GM21786 (cell line): ENCODE data around the gene GRM3.

Source experiments
- ATAC-seq: cut with Tn5 transposase; IDR thresholded peaks from one replicate; pipeline ENCODE4 v1.9.1; 2021; ENCODE audit not compliant: unreplicated experiment

The GRM3 gene

DNA sequence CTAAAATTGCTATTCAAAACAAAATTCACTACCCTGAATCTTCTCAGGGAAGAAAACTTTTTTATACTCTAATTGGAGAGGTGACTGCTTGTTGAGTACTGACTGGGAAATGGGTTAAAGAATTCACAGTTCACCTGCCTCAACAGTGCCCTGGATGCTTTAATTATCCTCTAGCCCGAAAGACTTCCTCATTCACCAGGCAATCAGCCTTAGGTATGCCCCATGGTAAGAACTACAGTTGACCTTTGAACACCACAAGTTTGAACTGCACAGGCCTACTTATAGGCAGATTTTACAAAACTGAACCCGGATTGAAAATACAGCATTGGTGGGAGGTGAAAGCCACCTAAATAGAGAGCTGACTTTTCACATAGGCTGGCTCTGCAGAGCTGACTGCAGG is 240.4 kb downstream of the GRM3 start:
- no peak for ATAC-seq

DNA sequence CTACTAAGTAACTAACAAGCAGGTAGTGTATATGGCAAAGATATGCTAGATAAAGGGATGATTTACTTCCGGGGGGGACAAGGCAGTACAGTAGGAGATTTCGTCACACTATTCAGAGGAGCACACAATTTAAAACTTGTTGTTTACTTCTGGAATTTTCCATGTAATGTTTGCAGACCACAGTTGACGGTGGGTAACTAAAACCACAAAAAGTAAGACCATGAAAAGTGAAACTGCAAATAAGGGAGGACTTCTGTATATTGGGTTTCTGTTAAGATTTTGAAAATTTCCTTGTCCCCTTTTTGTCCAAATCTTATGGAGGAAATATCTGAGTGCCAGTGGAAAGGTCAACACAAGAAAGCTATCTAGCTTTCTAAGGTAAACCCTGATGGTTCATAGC is 245.8 kb downstream of the GRM3 start:
- no peak for ATAC-seq

DNA sequence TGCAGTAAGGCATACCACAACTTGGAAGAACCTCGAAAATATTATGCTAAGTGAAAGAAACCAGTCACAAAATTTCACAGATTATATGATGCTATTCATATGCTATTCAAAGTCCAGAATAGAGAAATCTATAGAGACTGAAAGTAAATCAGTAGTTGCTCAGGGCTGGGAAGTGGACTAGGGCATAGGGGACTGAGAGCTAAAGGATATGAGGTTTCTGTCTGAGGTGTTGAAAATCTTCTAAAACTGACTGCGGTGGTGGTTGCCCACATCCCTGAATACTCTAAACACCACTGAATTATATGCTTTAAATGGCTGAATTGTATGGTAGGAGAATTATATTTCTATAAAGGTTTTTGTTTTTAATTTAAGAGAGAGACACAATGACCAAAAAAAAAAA is 254.5 kb downstream of the GRM3 start:
- ATAC-seq: no peak

DNA sequence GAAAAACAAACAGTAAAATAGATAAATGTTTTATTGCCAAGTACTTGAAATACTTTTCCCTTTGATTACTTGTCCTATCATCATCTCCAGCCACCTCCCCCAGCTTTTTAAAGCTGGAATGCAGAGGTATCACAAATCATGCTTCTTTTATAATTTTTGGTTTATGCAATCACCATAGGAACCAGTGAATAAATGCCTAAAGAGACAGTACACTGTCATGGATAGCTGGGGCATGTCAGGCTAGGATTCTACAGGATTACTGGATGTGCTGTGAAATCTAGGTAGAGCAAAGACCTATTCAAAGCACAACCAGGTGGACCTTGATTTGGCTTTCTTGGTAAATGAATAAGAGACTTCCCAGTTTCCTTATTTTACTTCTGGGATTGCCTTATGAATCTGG is 257.2 kb downstream of the GRM3 start:
- ATAC-seq: no peak

DNA sequence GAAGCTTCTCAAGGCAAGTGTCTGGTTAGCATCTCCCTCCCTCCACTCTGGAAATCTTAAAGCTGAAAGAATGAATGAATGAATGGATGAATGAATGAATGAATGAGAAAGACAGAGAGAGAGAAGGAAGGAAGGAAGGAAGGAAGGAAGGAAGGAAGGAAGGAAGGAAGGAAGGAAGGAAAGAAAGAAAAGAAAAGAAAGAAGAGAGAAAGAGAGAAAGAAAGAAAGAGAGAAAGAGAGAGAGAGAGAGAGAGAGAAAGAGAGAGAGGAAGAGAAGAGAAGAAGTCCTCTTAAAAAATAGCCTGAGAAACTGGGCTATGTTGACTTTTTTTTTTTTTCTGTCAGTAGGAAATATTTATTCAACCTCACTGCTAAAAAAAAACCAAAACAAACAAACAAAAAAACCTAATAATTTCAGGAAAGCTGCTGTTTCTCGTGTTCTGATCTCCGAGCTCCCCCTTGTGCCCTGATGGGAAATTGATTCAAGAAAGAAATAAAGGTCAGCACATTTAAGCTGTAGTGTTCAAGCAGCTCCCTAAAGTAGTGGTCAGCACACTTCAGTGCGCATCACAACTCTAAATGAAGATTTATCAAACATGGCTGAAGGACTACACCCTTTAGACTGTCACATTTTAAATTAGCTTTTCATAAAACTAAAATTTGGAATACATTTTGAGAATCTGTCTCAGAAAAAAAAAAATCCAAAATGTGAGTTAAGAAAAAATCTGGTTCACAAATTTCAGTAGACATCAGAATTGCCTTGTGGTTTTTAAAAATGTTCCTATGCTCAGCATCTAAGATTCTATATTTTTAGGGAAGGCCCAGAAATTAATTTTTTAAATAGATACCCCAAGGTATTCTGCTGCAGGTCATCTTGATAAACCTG is 261.5 kb downstream of the GRM3 start:
- ATAC-seq: no peak

DNA sequence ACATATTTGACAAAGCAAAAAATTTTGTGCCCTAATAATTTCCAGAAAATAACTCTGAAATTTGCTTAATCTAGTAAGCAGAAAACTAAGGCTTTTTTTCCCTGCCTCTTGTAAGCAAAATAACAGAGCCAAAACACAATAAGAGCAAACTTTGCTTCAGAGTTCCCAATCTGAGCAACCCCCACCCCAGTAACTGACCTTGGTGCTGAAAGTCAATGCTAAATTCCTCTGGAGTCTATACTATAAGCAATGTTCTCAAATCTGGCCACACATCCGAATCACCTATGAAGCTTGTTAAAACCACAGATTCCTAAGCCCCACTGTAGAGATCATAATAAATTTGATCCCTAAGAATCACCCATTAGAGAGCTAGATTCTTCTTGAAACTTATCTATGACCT is 265.2 kb downstream of the GRM3 start:
- no peak for ATAC-seq

DNA sequence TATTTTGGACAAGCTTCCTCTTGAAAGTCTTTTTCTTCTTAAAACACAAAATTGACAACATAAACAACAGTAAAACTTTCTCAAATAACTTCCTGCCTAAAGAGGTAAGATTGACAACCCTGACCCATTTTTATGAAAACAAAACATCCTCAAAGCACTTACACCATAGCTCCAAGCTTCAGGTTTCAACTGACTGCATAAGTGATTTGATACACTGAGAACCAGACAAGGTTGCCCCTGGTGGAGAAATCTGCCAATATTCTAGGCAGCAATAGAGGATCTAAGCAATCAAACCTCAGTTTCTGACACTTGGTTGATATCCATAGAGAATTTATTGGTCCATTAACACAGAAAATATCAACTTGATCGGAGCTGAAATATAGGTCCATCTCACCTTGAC is 267.9 kb downstream of the GRM3 start:
- ATAC-seq: no peak

DNA sequence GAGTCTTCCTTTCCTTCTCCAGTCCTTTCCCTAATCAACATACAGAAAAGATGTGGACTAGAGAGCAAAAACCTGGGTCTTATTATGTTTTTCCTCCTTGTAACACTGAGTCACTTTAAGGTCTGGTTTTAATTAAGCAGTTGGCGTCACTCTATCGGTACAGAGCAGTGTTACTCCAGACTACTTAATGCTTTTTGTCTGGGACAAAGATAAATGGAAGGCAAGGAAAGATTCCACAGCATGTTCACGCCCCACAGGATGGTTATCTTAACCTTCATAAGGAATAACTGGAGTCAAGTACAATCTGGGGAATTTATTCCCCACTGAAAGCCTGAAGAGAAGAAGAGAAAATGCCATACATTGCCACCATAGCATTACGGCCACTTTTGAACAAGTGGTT is 270.0 kb downstream of the GRM3 start:
- no peak for ATAC-seq
